ENCODE measurements around the gene ZFP1.

DNA sequence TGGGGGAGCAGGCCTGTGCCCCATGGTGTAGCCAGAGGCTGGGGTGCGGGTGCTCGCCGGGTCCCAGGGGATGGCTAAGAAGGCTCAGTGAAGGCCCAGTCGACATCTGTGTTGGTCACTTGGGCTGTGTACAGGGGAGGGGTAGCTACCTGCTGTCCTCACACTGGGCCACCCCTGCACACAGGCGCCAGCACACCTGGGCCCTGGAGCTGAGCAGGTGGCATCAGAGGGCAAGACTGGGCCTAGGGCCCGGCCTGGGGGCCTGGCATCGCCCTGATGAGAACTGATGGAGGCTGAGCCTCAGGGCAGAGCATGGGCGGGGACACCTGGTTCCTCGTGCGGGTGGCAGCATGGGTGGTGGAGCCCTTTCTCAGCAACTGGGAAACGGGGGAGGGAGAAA is 59.5 kb downstream of the ZFP1 start:
- no peak for TF ChIP-seq TAF1 (IDR thresholded peaks at IDR 0.05; ENCODE audit: low read depth, low read length)
- no peak for TF ChIP-seq POLR2A (IDR thresholded peaks at IDR 0.05; ENCODE audit: low read depth, low read length)
- TF ChIP-seq POLR2AphosphoS5 (IDR thresholded peaks at IDR 0.05; ENCODE audit: low read depth, low read length), result no peak

All from GM12891 (cell line).